ENCODE data around the gene PSORS1C1.

DNA sequence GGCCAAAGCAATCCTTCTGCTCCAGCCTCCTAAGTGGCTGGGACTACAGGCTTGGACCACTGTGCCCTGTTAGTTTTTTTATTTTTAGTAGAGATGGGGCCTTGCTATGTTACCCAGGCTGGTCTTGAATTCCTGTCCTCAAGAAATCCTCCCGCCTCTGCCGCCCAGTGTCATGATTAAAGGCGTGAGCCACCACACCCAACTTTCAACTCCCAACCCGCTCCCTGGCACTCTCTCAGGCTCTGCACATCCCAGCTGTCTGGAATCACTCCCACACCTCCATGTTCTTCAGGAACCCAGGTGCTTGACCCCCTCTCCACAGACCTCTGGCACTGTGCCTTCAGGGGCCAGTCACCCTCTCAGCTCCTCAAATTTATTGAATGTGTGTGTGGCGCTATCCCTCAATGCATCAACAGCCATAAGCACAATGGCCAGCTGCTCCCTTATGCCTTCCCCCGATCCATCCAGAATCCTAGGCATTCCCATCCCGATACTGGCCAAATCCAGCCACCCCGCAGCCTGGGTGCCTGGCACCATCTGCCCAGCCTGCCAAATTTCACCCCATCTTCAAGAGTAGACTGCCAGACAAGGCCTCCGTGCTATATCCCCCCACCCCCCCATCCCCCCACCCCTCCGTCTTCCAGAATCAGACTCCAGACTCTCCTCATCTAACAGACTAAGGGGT, 56.5 kb downstream of the PSORS1C1 start:
- TF ChIP-seq, protein P1, sequence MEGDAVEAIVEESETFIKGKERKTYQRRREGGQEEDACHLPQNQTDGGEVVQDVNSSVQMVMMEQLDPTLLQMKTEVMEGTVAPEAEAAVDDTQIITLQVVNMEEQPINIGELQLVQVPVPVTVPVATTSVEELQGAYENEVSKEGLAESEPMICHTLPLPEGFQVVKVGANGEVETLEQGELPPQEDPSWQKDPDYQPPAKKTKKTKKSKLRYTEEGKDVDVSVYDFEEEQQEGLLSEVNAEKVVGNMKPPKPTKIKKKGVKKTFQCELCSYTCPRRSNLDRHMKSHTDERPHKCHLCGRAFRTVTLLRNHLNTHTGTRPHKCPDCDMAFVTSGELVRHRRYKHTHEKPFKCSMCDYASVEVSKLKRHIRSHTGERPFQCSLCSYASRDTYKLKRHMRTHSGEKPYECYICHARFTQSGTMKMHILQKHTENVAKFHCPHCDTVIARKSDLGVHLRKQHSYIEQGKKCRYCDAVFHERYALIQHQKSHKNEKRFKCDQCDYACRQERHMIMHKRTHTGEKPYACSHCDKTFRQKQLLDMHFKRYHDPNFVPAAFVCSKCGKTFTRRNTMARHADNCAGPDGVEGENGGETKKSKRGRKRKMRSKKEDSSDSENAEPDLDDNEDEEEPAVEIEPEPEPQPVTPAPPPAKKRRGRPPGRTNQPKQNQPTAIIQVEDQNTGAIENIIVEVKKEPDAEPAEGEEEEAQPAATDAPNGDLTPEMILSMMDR (IDR thresholded peaks at IDR 0.05; ENCODE audit: low read depth, low read length, poor library complexity, severe bottlenecking) = no peak
- no peak for TF ChIP-seq EZH2phosphoT487 (IDR thresholded peaks at IDR 0.05; ENCODE audit: borderline replicate concordance, low read length)
